HepG2 (cell line): ENCODE measurements around the gene PCNA. TPM values are rescaled to one million over a fixed set of nuclear protein-coding genes. Genes with fewer than 3 reads are reported as not detected.

Source experiments
- ATF7-NPFF ChIP-seq: sonication (generic); formaldehyde crosslinking; IDR thresholded peaks from 2 replicates; pipeline ENCODE4 v1.8.1; 2023; ENCODE audit warnings: mild to moderate bottlenecking, low read depth, missing genetic modification reagents, moderate library complexity
- EP300 ChIP-seq, 3 experiments: sonication (generic) in 1 of 3; formaldehyde crosslinking in 1 of 3; IDR thresholded peaks; 2 replicates each; pipeline versions ENCODE4 v1.5.1 to v1.6.1; 2011 to 2020; ENCODE audit warnings: low read depth in 2 of 3, low read length in 2 of 3, borderline replicate concordance in 1 of 3, improper control_type of control experiment in 1 of 3, mild to moderate bottlenecking in 1 of 3, missing genetic modification reagents in 1 of 3, moderate library complexity in 1 of 3
- FOXO1 ChIP-seq: sonication (generic); formaldehyde crosslinking; IDR thresholded peaks from 2 replicates; pipeline ENCODE4 v1.4.0; 2020; ENCODE audit warnings: missing genetic modification reagents
- GATAD2A ChIP-seq: IDR thresholded peaks from 2 replicates; pipeline ENCODE4 v1.6.1; 2016
- GLI4 ChIP-seq: sonication (generic); formaldehyde crosslinking; IDR thresholded peaks from 2 replicates; pipeline ENCODE4 v1.5.1; 2020; ENCODE audit warnings: missing genetic modification reagents, mild to moderate bottlenecking, moderate library complexity, borderline replicate concordance
- HDAC1 ChIP-seq: sonication (generic); formaldehyde crosslinking; IDR thresholded peaks from 2 replicates; pipeline ENCODE4 v1.5.1; 2020; ENCODE audit warnings: mild to moderate bottlenecking, missing genetic modification reagents
- HOXA9 ChIP-seq: sonication (generic); formaldehyde crosslinking; IDR thresholded peaks from 2 replicates; pipeline ENCODE4 v1.8.1; 2022; ENCODE audit warnings: missing genetic modification reagents, mild to moderate bottlenecking, moderate library complexity, borderline replicate concordance
- ISX ChIP-seq: sonication (generic); formaldehyde crosslinking; conservative IDR thresholded peaks from 2 replicates; pipeline ENCODE4 v1.5.0; 2020; ENCODE audit warnings: missing genetic modification reagents
- JUND ChIP-seq: sonication (generic); formaldehyde crosslinking; IDR thresholded peaks from 2 replicates; pipeline ENCODE4 v1.8.0; 2022; ENCODE audit warnings: mild to moderate bottlenecking, missing genetic modification reagents
- KDM4B ChIP-seq: sonication (generic); formaldehyde crosslinking; IDR thresholded peaks from 2 replicates; pipeline ENCODE4 v1.4.0; 2020; ENCODE audit warnings: missing genetic modification reagents
- KLF16 ChIP-seq, 2 experiments: sonication (generic) in 1 of 2; formaldehyde crosslinking in 1 of 2; IDR thresholded peaks; 2 replicates each; pipeline versions ENCODE4 v1.6.1 to v1.8.0; 2016 to 2023; ENCODE audit warnings: missing genetic modification reagents in 2 of 2, missing compliant biosample characterization in 1 of 2
- NCOA1 ChIP-seq: sonication (generic); formaldehyde crosslinking; IDR thresholded peaks from 2 replicates; pipeline ENCODE4 v1.9.0; 2021; ENCODE audit warnings: missing genetic modification reagents
- RAD21 ChIP-seq: fragments of 450-650 bp; formaldehyde crosslinking; IDR thresholded peaks from 2 replicates; pipeline ENCODE4 v1.5.0; 2020; ENCODE audit warnings: mild to moderate bottlenecking
- SP2 ChIP-seq: sonication (generic); formaldehyde crosslinking; IDR thresholded peaks from 2 replicates; pipeline ENCODE4 v1.5.1; 2020; ENCODE audit warnings: mild to moderate bottlenecking, missing genetic modification reagents
- TBX2 ChIP-seq: sonication (generic); formaldehyde crosslinking; IDR thresholded peaks from 2 replicates; pipeline ENCODE4 v1.5.0; 2020; ENCODE audit warnings: missing genetic modification reagents, mild to moderate bottlenecking, borderline replicate concordance
- ZMYM4 ChIP-seq: sonication (generic); formaldehyde crosslinking; IDR thresholded peaks from 2 replicates; pipeline ENCODE4 v1.8.1; 2023; ENCODE audit warnings: mild to moderate bottlenecking, missing genetic modification reagents
- ZNF292 ChIP-seq: sonication (generic); formaldehyde crosslinking; IDR thresholded peaks from 2 replicates; pipeline ENCODE4 v1.8.1; 2022; ENCODE audit warnings: mild to moderate bottlenecking, low read depth, missing genetic modification reagents, borderline replicate concordance
- ZNF30 ChIP-seq: sonication (generic); formaldehyde crosslinking; IDR thresholded peaks from 2 replicates; pipeline ENCODE4 v1.5.0; 2020; ENCODE audit warnings: mild to moderate bottlenecking, missing genetic modification reagents
- ZNF556 ChIP-seq: sonication (generic); formaldehyde crosslinking; IDR thresholded peaks from 2 replicates; pipeline ENCODE4 v1.4.0; 2020; ENCODE audit warnings: mild to moderate bottlenecking, missing genetic modification reagents, borderline replicate concordance
- polyA plus RNA-seq, 8 experiments: library from polyadenylated mRNA; depleted of rRNA in 3 of 8; stranded (reverse) in 7 of 8; unstranded in 1 of 8; fragments of >200 nt; fragmentation: Illumina TruSeq in 4 of 8; extraction: Trizol in 4 of 8; gene quantifications; 2 replicates each; pipeline versions ENCODE4 v1.2.1 to v1.2.3, GENCODE V29; 2011 to 2016; ENCODE audit warnings: low read depth in 4 of 8, missing spikeins in 1 of 8, mixed read lengths in 1 of 8; ENCODE audit not compliant: insufficient read depth in 1 of 8
- total RNA-seq, 5 experiments: library from RNA; depleted of rRNA; stranded (reverse); fragments of >200 nt; fragmentation: Illumina TruSeq; extraction: Trizol; gene quantifications; 2 replicates each; pipeline ENCODE4 v1.2.3, GENCODE V29; 2016; ENCODE audit warnings: low read depth in 1 of 5
- TF ChIP-seq, protein P1 (sequence below): sonication (generic); formaldehyde crosslinking; IDR thresholded peaks from one replicate; pipeline ENCODE4 v1.5.1; 2020; ENCODE audit warnings: mild to moderate bottlenecking, missing genetic modification reagents; ENCODE audit errors: not compliant biosample characterization
- TF ChIP-seq, protein P2 (sequence below): sonication (generic); formaldehyde crosslinking; IDR thresholded peaks from 2 replicates; pipeline ENCODE4 v1.5.1; 2020; ENCODE audit warnings: missing genetic modification reagents, mild to moderate bottlenecking, borderline replicate concordance

PCNA gene
- total and polyA plus RNA-seq, 2 of the 13 experiments (the other 11 are each of a cell fraction or from before 2014, with no cell fraction given), result 229 to 655 TPM

DNA sequence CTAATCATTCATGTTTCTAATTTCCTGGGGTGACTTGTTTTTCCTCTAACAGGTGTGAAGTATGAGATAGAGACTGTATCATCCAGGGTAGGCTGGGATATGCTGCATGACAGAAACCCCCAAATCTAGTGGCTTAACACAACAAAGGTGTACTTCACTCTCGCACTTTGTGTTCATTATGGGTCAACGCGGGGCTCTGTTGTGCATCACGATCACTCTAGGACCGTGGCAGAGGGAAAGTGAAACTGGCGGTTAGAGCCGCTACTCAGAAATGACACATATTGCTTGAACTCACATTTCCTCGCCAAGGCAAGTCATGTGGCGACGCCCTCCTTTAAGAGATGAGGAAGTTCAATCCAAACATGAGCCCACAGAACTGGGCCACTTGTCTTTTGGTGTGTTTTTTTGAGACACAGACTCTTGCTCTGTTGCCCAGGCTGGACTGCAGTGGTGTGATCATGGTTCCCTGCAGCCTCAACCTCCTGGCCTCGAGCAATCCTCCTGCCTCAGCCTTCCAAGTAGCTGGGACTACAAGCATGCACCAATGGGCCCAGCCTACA is 41.3 kb downstream of the PCNA start (continued):
- TF ChIP-seq, protein P1, sequence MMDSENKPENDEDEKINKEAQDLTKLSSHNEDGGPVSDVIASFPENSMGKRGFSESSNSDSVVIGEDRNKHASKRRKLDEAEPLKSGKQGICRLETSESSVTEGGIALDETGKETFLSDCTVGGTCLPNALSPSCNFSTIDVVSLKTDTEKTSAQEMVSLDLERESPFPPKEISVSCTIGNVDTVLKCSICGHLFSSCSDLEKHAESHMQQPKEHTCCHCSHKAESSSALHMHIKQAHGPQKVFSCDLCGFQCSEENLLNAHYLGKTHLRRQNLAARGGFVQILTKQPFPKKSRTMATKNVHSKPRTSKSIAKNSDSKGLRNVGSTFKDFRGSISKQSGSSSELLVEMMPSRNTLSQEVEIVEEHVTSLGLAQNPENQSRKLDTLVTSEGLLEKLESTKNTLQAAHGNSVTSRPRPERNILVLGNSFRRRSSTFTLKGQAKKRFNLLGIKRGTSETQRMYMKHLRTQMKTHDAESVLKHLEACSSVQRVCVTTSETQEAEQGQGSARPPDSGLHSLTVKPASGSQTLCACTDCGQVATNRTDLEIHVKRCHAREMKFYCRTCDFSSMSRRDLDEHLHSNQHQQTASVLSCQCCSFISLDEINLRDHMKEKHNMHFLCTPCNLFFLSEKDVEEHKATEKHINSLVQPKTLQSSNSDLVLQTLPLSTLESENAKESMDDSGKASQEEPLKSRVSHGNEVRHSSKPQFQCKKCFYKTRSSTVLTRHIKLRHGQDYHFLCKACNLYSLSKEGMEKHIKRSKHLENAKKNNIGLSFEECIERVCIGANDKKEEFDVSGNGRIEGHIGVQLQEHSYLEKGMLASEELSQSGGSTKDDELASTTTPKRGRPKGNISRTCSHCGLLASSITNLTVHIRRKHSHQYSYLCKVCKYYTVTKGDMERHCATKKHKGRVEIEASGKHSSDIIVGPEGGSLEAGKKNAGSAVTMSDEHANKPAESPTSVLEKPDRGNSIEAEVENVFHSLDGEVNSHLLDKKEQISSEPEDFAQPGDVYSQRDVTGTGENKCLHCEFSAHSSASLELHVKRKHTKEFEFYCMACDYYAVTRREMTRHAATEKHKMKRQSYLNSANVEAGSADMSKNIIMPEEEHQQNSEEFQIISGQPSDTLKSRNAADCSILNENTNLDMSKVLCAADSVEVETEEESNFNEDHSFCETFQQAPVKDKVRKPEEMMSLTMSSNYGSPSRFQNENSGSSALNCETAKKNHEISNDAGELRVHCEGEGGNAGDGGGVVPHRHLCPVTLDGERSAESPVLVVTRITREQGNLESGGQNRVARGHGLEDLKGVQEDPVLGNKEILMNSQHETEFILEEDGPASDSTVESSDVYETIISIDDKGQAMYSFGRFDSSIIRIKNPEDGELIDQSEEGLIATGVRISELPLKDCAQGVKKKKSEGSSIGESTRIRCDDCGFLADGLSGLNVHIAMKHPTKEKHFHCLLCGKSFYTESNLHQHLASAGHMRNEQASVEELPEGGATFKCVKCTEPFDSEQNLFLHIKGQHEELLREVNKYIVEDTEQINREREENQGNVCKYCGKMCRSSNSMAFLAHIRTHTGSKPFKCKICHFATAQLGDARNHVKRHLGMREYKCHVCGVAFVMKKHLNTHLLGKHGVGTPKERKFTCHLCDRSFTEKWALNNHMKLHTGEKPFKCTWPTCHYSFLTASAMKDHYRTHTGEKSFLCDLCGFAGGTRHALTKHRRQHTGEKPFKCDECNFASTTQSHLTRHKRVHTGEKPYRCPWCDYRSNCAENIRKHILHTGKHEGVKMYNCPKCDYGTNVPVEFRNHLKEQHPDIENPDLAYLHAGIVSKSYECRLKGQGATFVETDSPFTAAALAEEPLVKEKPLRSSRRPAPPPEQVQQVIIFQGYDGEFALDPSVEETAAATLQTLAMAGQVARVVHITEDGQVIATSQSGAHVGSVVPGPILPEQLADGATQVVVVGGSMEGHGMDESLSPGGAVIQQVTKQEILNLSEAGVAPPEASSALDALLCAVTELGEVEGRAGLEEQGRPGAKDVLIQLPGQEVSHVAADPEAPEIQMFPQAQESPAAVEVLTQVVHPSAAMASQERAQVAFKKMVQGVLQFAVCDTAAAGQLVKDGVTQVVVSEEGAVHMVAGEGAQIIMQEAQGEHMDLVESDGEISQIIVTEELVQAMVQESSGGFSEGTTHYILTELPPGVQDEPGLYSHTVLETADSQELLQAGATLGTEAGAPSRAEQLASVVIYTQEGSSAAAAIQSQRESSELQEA (CRISPR knock-in tag), result peak; percentile 80
- no peak for TF ChIP-seq KDM4B
- peak; percentile 11; the same call in 1 of the 2 replicates for TF ChIP-seq RAD21 (CRISPR knock-in tag)
- peak; percentile 41; the same call in 1 of the 2 replicates for TF ChIP-seq ZMYM4
- TF ChIP-seq HDAC1 (CRISPR knock-in tag), result peak; percentile 34; the same call in 1 of the 2 replicates
- 0 out of 2 replicates have a peak, but pooled peaks have one; percentile 28 for TF ChIP-seq ATF7-NPFF (CRISPR knock-in tag)
- TF ChIP-seq, protein P2, sequence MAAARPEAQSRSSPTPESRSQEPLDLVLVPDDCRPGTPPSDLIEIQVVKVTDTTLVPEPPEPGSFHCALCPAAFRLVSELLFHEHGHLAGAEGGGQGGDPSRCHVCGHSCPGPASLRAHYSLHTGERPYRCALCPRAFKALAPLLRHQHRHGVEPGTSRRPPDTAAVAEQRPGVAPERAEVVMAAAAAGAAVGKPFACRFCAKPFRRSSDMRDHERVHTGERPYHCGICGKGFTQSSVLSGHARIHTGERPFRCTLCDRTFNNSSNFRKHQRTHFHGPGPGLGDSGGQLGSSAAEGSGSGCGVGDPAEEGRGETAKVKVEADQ (CRISPR knock-in tag), result peak; percentile 56; the same call in 1 of the 2 replicates
- TF ChIP-seq SP2 (CRISPR knock-in tag), result no peak
- no peak for TF ChIP-seq ZNF30 (CRISPR knock-in tag)
- peak; percentile 52; the same call in 1 of the 2 replicates for TF ChIP-seq NCOA1 (CRISPR knock-in tag)
- TF ChIP-seq GATAD2A (CRISPR knock-in tag), result 0 out of 2 replicates have a peak, but pooled peaks have one; percentile 18
- TF ChIP-seq FOXO1, result peak; percentile 42; the same call in 1 of the 2 replicates
- TF ChIP-seq KLF16 (CRISPR knock-in tag; IDR thresholded peaks at IDR 0.05), result peak in 1 of 2 experiments; percentile 49; a peak in 1 of 4 replicates
- TF ChIP-seq EP300 (IDR thresholded peaks at IDR 0.05; ENCODE audit: low read depth in 2 of 2, low read length in 2 of 2), result no peak
- no peak for TF ChIP-seq EP300 (CRISPR knock-in tag; IDR thresholded peaks at IDR 0.05; ENCODE audit: borderline replicate concordance)
- no peak for TF ChIP-seq ISX (CRISPR knock-in tag)
- TF ChIP-seq ZNF556 (CRISPR knock-in tag), result 0 out of 2 replicates have a peak, but pooled peaks have one; percentile 24
- TF ChIP-seq JUND (CRISPR knock-in tag), result peak; percentile 45; the same call in 1 of the 2 replicates
- no peak for TF ChIP-seq HOXA9 (CRISPR knock-in tag)
- TF ChIP-seq GLI4, result 0 out of 2 replicates have a peak, but pooled peaks have one; percentile 35
- peak; percentile 87 for TF ChIP-seq ZNF292 (CRISPR knock-in tag)
- TF ChIP-seq TBX2 (CRISPR knock-in tag), result peak; percentile 40; the same call in 1 of the 2 replicates
